ENCODE results near the gene NOVA2.
"Not testable (repeated sequence)": the region's sequence is repeated elsewhere in the genome, so short reads cannot be mapped to it uniquely, and the experiment has no call there.

The NOVA2 gene

DNA sequence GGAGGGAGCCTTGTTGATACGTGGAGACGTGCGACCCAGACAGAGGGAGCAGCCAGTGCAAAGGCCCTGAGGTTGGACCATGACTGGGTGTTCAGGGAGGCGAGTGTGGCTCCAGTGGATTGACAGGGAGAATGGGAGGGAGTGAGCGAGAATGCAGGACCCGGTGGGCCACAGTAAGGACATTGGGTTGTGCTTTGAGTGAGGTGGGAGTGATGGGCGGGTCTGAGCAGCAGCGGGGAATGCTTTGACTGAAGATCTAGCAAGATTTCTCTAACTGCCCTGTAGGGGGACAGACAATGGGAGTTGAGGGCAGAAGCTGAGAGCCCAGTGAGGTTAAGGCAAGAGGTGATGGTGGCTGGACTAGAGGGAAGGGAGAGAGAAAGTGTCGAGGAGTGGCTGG, 51.4 kb downstream of the NOVA2 start:
- no peak for DNase-seq

DNA sequence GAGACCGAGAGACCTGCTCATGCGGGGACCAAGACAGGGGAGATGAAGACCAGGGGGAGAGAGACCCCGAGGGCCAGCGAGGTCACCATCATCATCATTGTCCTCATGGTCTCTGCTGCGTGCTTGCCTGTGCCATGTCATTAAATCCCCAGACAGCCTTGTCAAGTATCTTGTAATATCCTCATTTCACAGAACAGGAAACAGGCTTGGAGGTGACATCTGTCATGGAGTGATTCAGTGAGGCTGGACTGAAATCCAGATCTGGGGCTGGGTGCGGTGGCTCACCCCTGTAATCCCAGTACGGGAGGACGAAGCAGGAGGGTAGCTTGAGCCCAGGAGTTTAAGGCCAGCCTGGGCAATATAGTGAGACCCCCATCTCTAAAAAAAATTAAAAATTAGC, 53.2 kb downstream of the NOVA2 start:
- DNase-seq, result no peak

DNA sequence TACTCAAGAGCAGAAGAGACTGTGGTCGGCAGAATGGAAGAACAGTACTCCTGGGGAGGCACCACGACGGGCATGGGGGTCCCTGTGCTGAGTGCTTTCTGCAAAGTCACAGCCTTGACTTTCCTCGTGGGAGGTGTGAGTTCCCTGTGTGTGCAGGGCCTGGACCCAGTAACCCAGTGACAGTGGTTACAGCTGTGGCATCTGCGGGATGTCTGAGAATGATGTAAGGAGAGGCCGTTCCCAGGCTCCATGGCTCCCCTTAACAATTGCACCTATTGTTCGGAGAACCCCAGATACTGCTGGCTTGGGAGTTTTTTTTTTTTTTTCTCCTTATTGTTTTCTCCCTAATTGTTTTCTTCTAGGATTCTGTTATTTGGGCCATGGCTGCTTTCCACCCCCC, 54.0 kb downstream of the NOVA2 start:
- no peak for DNase-seq

DNA sequence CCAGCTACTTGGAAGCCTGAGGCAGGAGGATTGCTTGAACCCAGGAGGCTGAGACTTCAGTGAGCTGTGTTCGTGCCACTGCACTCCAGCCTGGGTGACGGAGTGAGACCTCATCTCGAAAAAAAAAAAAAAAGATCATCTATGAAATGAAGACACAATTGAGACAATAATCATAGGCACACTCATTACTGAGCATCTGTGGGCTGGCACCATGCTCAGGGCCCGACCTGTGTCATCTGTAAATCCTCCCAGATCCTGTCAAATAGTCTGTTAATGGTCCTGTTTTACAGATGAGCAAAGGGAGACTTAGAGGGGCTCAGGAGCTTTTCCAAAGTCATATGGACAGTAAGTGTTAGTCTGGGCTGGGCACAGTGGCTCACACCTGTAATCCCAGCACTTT, 54.9 kb downstream of the NOVA2 start:
- DNase-seq, result no peak

DNA sequence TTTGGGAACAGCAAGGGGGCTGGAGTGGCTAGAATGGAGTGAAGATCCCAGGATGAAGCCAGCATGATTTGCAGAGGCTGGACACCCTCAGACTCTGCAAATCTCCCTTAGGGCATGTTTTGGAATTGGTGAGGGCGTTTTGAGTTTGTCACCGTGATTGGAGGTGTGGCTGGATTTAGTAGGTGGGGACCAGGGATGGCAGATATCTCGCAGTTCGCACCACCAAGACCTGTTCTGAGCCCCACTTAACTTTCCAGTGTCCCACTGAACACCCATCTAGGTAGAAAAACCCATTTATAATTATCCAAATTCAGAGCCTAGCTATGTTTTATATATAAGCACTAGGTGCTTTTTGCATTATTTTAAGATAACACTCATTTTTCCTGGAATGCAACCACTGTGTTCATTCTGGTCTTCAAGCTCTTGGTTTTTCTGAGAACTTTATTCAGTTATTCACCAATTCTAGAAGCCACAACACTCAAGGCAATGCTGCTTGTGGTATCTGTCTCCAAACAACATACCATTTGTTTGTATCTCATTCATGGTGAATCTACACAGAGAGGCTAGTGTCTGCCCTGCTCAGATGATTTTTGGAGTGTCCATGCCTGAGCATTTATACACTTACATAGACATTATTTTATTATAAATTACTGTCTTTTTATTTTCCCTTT, 56.1 kb downstream of the NOVA2 start:
- no peak for DNase-seq

DNA sequence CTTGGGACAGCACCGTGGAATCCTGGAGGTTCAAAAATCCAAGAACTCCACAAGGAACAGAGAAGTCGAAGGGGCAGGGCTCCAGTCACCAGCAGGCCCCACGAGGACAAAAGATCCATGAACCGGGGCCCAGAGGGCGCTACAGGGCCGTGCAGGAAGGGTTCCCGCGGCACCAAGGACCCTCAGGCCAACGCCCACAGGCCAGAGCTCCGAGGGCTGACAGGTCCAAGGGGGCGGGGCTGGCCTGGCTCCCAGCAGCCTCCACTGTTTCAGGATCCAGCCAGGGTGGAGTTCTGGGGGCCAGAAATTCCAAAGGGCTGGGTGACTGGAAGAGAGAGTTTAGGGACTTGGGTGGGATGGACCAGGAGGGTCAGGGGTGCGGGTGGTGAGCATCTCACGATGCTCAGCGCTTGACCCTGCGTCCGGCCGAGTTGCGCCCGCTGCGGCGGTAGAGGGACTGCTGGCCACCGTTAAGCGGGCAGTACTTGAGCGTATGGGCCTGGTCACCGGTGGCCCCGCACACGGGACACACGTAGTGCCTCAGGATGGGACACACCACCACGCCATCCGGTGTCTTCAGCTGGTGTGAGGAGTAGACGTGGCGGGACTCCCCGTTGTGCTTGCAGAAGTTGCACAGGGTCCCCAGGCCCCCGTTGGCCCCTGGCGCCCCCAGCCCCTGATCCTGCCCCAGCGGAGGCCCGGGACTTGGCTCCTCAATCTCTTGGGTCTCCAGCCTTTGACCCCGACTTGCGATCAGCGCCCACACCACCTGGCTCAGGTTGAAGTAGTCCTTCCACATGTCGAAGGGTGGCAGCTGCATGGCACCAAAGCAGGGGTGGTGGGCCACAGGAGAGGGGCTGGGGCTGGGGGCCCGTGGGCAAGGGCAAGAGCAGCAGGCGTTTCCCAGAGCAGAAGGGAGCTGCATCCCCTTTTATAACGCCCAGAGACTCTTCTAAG, 59.5 kb downstream of the NOVA2 start, which contains the start of gene NANOS2:
Gene NANOS2, minus strand, starts transcription at position 905 of the 957 bp plus-strand sequence. Its CDS starts 85 bp downstream, at position 820.
- DNase-seq, result no peak

DNA sequence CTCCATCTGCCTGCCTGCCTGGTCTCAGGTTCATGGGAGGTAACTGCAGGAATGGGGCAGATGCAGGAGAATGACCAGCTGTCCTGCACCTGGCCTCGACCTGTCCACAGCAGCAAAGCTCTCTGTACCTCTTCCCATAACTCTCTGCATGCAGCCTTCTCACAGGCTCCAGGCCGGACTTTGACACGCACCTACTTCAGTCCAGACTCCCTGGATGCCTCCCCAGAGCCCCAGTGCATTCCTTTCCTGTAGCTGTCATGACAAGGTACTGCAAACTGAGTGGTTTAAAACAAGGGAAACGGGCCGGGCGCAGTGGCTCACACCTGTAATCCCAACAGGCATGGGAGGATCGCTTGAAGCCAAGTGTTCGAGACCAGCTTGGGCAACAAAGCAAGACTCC, 62.4 kb downstream of the NOVA2 start:
- DNase-seq, result no peak

DNA sequence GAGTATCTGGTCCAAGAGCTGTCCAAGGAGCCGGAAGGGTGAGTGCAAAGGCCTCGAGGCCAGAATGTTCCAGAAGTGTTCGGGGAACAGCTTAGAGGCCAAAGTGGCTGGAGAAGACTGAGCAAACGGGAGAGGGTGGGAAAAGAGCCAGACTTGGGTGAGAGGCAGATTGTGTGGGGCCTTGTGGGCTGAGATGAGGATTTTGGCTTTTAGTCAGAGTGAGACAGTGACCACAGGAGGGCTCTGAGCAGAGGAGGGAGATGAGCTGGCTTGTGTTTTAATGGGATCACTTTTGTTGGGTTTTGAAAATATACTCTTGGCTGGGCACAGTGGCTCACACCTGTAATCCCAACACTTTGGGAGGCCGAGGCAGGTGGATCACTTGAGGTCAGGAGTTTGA, 64.7 kb downstream of the NOVA2 start:
- DNase-seq, result no peak

DNA sequence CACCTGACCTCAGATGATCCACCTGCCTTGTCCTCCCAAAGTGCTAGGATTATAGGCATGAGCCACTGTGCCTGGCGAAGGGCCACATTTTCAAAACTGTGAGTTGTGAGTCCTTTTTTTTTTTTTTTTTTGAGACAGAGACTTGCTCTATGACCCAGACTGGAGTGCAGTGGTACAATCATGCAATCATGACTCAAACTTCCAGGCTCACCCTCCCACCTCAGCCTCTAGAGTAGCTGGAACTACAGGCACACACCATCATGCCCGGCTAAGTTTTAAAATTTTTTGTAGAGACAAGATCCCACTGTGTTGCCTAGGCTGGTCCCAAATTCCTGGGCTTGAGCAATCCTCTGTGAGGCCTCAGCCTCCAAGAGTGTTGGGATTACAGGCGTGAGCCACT, 67.4 kb downstream of the NOVA2 start:
- DNase-seq, result no peak

DNA sequence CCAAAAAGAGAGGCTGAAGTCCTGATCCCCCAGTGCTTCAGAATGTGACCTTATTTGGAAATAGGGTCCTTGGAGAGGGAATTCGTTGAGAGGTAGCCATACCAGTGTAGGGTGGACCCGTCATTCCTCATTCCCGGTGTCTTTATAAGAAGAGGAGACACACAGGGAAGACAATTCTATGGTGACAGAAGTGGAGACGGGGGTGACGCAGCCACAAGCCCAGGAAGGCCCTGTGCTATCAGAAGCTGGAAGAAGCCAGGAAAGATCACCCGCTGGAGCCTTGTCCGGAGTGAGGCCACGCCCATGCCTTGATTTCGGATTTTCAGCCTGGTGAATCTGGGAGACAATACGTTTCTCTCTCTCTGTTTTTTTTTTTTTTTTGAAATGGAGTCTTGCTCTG, 68.7 kb downstream of the NOVA2 start:
- DNase-seq, result no peak

DNA sequence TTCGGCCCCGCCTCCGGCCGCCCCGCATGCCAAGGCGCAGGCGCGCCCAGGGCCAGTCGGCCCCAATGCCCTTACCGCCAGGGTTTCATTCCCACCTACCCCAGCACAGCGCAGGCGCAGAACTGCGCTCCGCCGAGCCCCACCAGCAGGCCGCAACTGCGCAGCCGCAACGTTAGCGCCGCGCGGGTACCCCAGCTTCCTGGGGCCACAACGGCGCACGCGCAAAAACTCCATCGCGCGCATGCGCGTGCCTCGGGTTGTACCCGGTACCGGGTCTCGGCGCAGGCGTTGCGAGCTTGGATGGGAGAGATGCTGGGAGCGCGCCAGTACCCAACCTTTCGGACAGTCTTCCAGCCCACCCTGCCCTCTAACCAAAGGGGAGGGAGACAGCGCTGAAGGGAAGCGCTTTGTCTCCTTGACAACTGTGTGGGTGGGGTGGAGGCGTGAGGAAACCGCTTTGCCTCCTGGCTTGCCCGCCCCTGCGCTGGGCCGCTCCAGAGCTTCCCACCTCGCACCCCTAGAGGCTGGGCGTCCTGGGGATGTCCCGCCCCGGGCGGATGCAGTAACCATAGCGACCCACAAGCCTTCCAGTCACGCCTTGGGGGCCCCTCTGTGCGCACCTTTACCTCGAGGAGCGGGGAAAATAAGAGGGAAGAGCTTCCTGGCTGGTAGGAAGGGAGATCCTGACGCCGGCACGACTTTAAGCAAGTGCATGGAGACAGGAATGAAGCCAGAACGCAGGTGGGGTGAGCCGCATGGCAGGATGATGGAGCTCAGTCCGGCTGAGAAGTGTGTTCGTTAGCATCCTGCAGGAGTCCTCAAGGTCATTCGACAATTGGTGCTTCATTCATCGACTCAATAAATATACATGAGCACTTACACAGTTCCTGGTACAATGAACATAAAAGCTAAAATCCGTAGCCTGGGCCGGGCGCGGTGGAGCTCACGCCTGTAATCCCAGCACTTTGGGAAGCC, 70.7 kb downstream of the NOVA2 start:
- peak; percentile 98 for DNase-seq

DNA sequence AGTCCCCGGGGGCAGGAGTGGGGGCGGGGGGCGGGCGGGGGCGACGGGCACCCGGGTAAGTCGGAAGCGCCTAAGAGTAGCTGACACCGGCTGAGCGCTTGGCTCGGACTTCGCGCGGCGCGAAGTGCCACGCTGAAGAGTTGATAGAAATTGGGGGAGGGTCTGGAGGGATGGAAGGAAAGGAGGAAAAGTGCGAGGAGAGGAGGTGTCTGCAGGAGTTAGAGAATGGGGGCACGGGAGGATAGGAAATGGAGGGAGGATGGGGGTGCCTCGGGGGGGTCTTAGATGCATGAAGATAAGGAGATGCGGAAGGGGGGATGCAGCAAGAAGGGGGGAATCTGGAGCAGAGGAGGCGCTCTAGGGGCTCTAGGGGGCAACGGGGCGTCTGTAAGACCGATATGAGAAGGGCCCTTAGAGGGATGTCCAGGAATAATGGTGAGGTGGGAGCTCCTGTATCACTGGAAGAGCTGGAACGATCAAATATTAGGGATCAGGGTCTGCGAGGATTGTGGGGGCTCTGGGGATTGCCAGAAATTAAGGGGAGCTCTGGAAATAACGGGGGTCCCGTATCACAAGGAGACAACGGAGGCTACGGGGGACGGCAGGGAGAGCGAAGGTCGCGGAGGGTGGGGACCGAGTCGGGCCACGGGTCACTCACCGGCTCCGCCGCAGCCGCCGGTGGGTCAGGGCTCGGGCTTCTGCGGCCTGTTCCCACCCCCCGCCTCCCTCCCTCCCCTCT, 71.6 kb downstream of the NOVA2 start, which contains the start of gene MYPOP:
Gene MYPOP, minus strand, starts transcription at position 702 of the 739 bp plus-strand sequence. CDS start 840 bp downstream, outside the sequence.
- no peak for DNase-seq

DNA sequence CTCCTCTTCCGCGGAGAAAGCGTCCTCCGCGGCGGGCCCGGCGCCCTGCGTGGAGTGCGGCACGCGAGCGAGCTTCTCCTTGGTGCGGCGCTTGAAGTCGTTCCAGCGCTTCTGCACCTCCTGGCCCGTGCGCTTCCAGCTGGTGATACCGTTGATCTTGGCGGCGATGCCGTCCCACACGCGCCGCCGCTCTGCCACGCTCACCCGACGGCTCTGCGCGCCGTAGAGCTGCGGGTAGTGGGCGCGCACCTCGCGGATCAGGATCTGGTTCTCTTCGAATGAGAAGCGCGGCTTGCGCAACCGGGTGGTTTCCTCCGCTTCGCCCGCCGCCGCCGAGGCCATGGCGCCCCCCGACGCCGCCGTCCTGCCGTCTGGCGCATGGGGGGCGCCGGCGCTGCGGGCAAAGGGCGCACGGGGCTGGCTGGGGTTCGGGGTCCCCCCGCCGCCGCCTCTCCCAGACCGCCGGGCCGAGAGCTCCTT, 72.2 kb downstream of the NOVA2 start:
- DNase-seq, result peak; percentile 58

DNA sequence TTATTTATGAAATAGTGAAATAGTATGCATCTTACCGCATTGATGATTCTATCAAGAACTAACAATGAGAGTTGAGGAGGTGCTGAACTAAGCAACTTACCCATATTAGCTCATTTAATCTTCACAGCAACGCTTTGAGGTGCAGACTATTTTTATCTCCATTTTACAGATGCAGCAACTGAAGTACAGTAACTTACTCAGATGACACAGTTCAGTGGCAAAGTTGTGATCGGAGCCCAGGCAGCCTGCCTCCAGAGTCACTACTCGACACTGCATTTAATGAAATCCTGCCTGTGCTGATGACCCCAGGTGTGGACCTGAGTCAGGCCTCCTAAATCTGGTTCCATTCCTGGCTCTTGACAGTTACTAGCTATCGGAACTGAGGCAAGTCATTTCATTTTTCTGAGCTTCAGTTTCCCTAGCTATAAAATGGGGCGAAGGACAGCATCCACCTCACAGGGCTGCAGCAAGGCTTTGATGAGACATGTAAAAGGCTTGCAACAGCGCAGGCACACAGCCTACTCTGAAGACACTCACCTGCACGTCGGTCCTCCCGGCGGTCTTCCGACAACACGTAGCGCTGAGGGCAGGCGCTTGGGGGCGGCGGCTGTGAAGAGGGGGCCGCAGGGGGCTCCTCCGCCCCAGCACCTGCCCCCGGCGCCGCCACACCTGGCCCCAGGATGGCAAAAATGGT, 72.8 kb downstream of the NOVA2 start:
- no peak for DNase-seq

DNA sequence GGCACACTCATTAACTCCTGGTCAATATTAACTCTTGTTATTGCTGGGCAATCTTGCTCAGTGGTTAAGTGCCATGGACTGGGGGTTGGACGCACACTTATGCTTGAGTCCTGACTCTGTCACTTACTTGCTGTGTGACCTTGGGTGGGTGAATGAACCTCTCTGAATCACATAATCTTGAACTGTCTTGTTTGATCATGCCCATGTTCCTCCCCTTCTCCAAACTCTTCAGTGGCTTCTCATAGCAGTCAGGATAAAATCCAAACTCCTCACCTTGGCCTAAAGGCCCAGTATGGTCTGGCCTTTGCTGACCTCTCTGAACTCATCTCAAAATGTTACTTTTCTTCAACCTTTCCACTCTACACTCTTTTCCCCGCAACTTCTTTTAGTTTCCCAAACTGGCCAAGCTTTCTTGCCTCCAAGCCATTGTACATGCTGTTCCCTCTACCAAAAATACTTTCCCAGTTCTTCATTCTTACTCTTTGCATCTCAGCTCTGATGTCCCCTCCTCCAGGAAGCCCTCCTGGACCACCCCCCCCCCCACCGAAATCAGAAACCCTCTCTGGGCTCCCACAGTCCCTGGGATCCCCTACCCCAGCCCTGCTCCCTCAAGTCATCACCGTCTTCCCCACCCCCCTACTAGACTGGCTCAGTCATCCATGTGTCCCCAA, 73.6 kb downstream of the NOVA2 start:
- DNase-seq, result no peak

DNA sequence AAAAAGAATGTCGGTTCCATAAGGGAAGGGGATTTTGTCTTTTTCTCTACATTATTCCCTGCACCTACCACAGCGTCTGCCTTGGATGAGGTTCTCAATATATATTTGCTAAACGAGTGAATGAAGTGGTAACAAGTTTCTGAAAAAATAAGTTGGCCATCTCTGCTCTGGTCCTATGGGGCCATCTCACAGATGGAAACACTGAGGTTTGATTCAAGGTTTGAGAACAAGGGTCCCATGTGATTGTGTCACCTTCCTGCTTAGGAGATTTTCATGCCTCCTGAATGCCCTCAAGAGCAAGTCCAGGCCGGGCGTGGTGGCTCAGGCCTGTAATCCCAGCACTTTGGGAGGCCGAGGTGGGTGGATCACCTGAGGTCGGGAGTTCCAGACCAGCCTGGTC, 74.4 kb downstream of the NOVA2 start:
- DNase-seq, result no peak

DNA sequence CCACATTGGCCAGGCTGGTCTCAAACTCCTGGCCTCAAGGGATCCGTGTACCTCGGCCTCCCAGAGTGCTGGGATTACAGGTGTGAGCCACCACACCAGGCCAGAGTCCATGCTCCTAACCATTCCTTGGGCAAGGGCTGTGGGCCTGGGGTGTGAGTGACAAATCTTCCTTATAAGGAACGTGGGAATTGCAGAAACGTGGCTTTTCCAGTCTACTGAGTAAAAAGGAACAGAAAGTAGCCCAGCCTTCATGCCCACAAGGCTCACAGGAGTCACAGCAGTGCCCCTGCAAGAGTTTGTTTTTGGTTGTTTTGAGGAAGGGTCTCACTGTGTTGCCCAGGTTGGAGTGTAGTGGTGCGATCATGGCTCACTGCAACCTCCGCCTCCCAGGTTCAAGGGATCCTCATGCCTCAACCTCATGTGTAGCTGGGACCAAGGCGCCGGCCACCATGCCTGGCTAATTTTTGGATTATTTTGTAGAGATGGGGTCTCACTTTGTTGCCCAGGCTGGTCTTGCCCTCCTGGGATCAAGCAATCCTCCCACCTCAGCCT, 76.3 kb downstream of the NOVA2 start:
- DNase-seq, result no peak

DNA sequence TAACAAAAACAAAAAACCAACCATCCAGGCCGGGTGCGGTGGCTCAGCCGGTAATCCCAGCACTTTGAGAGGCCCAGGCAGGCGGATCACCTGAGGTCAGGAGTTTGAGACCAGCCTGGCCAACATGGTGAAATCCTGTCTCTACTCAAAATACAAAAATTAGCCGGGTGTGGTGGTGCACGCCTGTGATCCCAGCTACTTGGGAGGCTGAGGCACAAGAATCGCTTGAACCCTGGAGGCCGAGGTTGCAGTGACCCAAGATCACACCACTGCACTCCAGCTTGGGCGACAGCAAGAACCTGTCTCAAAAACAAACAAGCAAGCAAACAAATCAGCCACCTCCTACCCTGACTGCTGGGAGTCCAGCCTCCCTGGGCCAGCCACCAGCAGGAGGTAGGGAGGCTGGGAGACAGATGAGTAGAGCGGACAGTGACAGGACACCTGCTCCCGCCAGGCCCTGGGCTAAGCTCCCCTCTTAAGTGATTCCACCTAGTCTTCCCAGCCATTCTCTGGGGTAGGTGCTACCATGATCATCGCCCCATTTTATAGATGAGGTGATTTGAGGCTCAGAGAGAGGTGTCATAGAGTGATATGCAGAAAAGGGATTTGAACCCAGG, 77.6 kb downstream of the NOVA2 start:
- DNase-seq, result not testable (repeated sequence)

DNA sequence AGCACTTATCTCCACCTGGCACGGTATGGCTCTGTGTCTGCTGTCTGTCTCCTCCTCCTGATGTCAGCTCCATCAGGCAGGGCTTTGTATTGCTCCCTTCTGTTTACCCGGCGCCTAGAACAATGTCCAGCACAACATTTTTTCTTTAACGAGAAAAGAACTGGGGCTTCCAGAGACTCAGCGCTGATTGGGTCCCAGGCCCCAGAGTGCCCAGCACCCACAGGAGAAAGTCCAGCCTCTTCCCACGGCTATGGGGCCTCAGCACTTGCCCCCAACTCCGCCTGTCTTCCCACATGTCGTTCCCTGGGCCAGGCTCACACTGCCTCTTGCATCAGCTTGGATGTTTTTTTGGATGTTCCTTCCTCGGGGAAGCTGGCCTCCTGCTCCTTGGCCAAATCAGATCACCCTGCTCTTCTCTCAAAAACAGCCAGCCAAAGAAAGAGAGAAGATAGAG, 78.1 kb downstream of the NOVA2 start:
- DNase-seq, result no peak

All from right kidney (tissue), 1 donor.